Transverse colon (tissue), 4 donors: ENCODE measurements around the gene TNS3. TPM values are rescaled to one million over a fixed set of nuclear protein-coding genes. Genes with fewer than 3 reads are reported as not detected.

ENCODE experiments used
- DNase-seq: peaks from one replicate; pipeline ENCODE4 v3.0.0-alpha.2; 2019
- H3K27ac ChIP-seq, 4 donors: fragments of 200-600 bp; sonication (generic); 2 replicates each; pipeline ENCODE4 v1.5.1; 2016 to 2018; ENCODE audit warnings: inconsistent platforms in 4 of 4
- H3K27me3 ChIP-seq: fragments of 200-600 bp; sonication (generic); 2 replicates; pipeline ENCODE4 v1.5.1; 2017; ENCODE audit warnings: inconsistent platforms
- H3K36me3 ChIP-seq, 4 donors: fragments of 200-600 bp; sonication (generic); 2 replicates each; pipeline ENCODE4 v1.5.1; 2017 to 2019; ENCODE audit warnings: inconsistent platforms in 4 of 4
- H3K4me1 ChIP-seq, 4 donors: fragments of 200-600 bp; sonication (generic); 2 replicates each; pipeline ENCODE4 v1.5.1; 2017 to 2020; ENCODE audit warnings: inconsistent platforms in 4 of 4
- H3K4me3 ChIP-seq, 4 donors: fragments of 200-600 bp; sonication (generic); 1 replicate in 1 of 4; 2 replicates in 3 of 4; pipeline versions ENCODE4 v1.5.1 to v1.6.1; 2017 to 2019; ENCODE audit warnings: inconsistent platforms in 4 of 4
- H3K9me3 ChIP-seq, 2 donors: fragments of 200-600 bp; sonication (generic); 2 replicates each; pipeline ENCODE4 v1.5.1; 2017 to 2019; ENCODE audit warnings: inconsistent platforms in 2 of 2
- EP300 ChIP-seq: sonication (generic); formaldehyde crosslinking; IDR thresholded peaks from one replicate; pipeline ENCODE4 v1.6.1; 2017; ENCODE audit warnings: antibody characterized with exemption, low read depth
- POLR2A ChIP-seq: fragments of 450-650 bp; IDR thresholded peaks from one replicate; pipeline ENCODE4 v1.6.1; 2016; ENCODE audit warnings: antibody characterized with exemption, mild to moderate bottlenecking, moderate library complexity
- POLR2AphosphoS5 ChIP-seq, 3 donors: sonication (generic); formaldehyde crosslinking; IDR thresholded peaks; one replicate each; pipeline ENCODE4 v1.6.1; 2016; ENCODE audit warnings: antibody characterized with exemption in 3 of 3
- WGBS, 2 donors: methylation state at CpG; one replicate each; pipeline ENCODE4 v1.1.5; 2018; ENCODE audit warnings: low coverage in 1 of 2; 5-methylcytosine and 5-hydroxymethylcytosine counted together
- in situ Hi-C, 4 donors: fragments of 200-750 bp; cut with MboI; loops; one replicate each; pipeline versions ENCODE4 v1.15.0 to v1.15.1; 2017; ENCODE audit warnings: low sequenced_read_pairs in 3 of 4, low pct_ligation_motif_present in 1 of 4, low pct_unique_long_range_greater_than_20kb in 1 of 4
- intact Hi-C: fragments of 100-400 bp; cut with DNase I; formaldehyde crosslinking; loops from one replicate; pipeline ENCODE4 v1.15.1; 2023; ENCODE audit warnings: low total_unique reads
- total RNA-seq, 4 donors: library from RNA; depleted of rRNA; stranded (reverse); fragments of >200 nt; gene quantifications; one replicate each; pipeline ENCODE4 v1.1.0, GENCODE V29; 2016
- TF ChIP-seq, protein P1 (sequence below), 5 experiments: fragments of 200-600 bp in 3 of 5; fragments of 450-650 bp in 2 of 5; sonication (generic) in 3 of 5; IDR thresholded peaks; 1 replicate in 2 of 5; 2 replicates in 3 of 5; pipeline ENCODE4 v1.5.1; 2016 to 2017; ENCODE audit warnings: antibody characterized with exemption in 5 of 5, inconsistent platforms in 3 of 5, mild to moderate bottlenecking in 2 of 5, moderate library complexity in 1 of 5

TNS3 gene
- total RNA-seq, 4 donors from 2014 or later: 58.5 to 104 (median 72.7) TPM

DNA sequence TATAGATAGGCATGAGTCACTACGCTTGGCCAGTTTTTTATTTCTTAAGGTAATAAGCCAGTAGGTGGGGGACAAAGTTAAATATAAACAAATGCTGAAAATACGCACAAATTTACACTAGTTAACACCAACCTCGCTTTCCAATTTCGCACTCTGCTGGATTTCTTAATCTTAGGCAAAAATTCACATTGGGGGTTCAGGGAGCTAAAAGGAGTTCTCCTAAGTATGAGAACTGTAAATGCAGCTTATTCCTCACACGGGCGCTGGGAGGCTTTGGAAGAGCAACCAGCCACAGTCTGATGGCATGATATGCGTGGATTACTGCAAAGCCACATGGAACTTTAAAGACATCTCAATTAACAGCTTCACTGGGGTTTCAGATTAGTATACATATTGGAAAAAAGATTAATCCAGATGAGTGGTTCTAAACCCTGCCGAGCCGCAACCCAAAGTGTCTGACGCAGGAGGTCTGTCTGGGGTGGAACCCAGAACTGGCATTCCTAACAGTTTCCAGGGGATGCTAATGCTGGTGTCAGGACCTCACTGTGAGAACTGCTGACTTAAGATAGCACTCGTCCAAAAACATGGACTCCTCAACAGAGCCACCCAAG is 16.2 kb downstream of the TNS3 start:
- Histone ChIP-seq H3K4me3 (no peak overlapping the region), H3K9me3 (no peaks in the 10 kb centered on the region), H3K27me3 (no peaks in the 10 kb centered on the region), H3K27ac (no peak overlapping the region), H3K4me1 (peaks cover 6 to 15% (median 10%) of the 10 kb centered on the region in 4 donors), H3K36me3 (no peaks in the 10 kb centered on the region)
- in situ Hi-C loops (no loop called here), intact Hi-C loops (no loop called here)
- TF ChIP-seq POLR2A (no peak), POLR2AphosphoS5 (IDR thresholded peaks at IDR 0.05) (no peak), EP300 (no peak)
- TF ChIP-seq, protein P1, sequence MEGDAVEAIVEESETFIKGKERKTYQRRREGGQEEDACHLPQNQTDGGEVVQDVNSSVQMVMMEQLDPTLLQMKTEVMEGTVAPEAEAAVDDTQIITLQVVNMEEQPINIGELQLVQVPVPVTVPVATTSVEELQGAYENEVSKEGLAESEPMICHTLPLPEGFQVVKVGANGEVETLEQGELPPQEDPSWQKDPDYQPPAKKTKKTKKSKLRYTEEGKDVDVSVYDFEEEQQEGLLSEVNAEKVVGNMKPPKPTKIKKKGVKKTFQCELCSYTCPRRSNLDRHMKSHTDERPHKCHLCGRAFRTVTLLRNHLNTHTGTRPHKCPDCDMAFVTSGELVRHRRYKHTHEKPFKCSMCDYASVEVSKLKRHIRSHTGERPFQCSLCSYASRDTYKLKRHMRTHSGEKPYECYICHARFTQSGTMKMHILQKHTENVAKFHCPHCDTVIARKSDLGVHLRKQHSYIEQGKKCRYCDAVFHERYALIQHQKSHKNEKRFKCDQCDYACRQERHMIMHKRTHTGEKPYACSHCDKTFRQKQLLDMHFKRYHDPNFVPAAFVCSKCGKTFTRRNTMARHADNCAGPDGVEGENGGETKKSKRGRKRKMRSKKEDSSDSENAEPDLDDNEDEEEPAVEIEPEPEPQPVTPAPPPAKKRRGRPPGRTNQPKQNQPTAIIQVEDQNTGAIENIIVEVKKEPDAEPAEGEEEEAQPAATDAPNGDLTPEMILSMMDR (IDR thresholded peaks at IDR 0.05): no peak
- DNase-seq: no peak
- WGBS, 2 donors: 86 to 96% methylated on average over 6 to 11 of the region's 11 CpGs

DNA sequence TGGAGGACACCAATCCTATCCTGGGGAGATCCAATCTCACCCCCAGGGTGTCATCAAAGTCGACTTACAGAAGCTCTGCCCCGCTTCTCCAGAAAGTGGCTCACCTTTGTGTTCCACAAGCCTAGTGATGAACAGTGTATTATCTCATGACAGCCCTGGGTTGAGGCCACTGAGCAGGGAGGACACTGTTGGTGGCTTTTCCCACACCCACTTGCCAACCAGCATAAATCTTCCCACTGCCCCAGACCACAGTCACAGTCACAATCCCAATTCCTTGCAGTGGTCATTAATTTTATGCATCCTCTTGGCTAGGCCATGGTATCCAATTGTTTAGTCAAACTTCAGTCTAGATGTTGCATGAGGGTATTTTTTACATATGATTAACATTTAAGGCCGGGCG is 18.4 kb downstream of the TNS3 start:
- no peaks in the 10 kb centered on the region for H3K27me3 ChIP-seq
- H3K9me3 ChIP-seq: no peaks in the 10 kb centered on the region
- 99% methylated on average over 4 of the region's 4 CpGs; no CpG with 5 or more reads in 1 of the 2 donors for WGBS, 2 donors
- intact Hi-C loops: no loop called here
- in situ Hi-C loops: no loop called here
- DNase-seq: no peak
- no peak overlapping the region for H3K4me3 ChIP-seq
- H3K27ac ChIP-seq: no peak overlapping the region
- peaks cover 0 to 5% (median under 1%) of the 10 kb centered on the region in 4 donors for H3K4me1 ChIP-seq
- TF ChIP-seq EP300: no peak
- TF ChIP-seq POLR2AphosphoS5 (IDR thresholded peaks at IDR 0.05): no peak
- TF ChIP-seq, protein P1 (IDR thresholded peaks at IDR 0.05): no peak
- TF ChIP-seq POLR2A: no peak
- no peaks in the 10 kb centered on the region for H3K36me3 ChIP-seq

DNA sequence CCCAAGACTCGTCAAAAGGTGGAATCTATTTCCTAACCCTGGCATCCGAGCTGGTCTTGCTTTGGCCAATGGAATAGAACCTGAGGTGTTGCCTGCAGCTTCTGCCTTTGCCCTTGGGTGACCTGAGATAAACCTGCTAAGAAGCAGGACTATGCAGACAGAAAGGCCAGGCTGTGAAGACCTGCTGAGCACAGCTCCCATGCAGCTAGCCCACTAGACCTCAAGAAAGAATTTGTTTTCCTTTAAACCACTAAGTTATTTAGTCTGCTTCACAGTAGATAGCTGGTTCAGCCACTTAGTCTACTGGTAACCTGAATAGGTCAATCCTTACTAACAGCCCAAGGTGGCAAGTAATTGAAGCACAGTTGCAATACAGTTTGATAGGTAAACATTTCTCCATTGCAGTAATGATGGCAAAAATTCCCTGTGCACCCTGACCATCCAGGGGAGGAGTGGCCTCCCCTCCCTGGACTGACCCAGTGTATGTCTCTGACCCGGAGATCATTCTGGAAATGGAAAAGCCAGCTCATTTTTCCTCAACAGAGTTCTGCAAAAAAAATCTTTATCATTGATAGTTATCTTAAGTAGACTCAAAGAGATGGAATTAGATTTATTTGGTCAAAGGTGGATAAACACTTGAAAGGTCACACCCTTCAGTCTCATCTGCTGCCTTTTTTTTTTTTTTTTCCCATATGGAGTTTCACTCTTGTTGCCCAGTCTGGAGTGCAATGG is 20.0 kb downstream of the TNS3 start:
- WGBS, 2 donors: 79 to 94% methylated on average over 2 to 3 of the region's 3 CpGs
- H3K27ac ChIP-seq: no peak overlapping the region
- no peaks in the 10 kb centered on the region for H3K36me3 ChIP-seq
- H3K4me1 ChIP-seq: peaks cover 3 to 19% (median 12%) of the 10 kb centered on the region in 4 donors
- intact Hi-C loops (no loop called here), in situ Hi-C loops (no loop called here)
- DNase-seq: no peak
- TF ChIP-seq POLR2A (no peak), POLR2AphosphoS5 (IDR thresholded peaks at IDR 0.05) (no peak), EP300 (no peak)
- TF ChIP-seq, protein P1 (IDR thresholded peaks at IDR 0.05): no peak
- no peaks in the 10 kb centered on the region for H3K9me3 ChIP-seq
- no peak overlapping the region for H3K4me3 ChIP-seq
- H3K27me3 ChIP-seq: no peaks in the 10 kb centered on the region

DNA sequence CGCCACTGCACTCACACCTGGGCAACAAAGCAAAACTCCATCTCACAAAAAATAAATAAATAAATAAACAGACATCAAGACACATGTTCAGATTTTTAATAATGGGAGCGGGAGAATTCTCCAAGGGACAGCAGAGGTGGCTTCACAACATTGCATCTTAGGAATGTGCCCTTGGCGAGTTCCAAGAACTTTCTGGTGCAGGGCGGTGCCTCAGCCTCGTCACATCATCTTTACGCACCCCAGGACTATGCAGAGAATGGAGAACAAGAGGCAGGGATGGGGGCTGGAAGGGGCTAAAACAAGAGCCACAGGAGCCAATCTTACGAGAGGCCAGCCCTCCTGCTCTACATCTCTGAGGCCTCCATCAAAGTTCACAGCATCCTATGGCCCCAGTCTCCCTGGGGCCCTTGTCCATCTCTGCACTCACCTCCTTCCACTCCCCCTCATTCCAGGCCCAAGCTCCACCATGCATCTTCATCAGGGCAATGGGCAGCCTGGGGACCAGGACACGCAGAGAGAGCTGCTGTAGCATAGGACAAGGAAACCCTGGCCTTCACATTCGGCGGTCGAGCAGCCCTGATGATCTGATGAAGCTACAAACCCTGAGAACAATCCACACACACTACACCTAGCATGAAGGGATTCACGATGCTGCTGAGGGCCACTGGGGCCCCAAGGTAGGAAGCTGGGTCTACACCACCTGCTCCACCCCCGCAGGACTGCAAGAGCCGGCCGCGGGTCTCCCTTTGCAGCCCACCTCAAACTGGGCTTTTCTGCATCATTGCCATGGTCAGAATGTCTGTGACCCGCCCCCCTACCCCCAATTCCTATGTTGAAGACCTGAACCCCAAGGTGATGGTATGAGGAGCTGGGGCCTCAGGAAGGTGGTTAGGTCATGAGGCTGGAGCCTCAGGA is 22.3 kb downstream of the TNS3 start:
- H3K27ac ChIP-seq: no peak overlapping the region
- DNase-seq: no peak
- H3K9me3 ChIP-seq: no peaks in the 10 kb centered on the region
- WGBS, 2 donors: 93 to 97% methylated on average over 7 to 17 of the region's 17 CpGs
- TF ChIP-seq POLR2AphosphoS5 (IDR thresholded peaks at IDR 0.05): no peak
- TF ChIP-seq EP300: no peak
- TF ChIP-seq, protein P1 (IDR thresholded peaks at IDR 0.05): no peak
- no peak for TF ChIP-seq POLR2A
- no peaks in the 10 kb centered on the region for H3K27me3 ChIP-seq
- no peak overlapping the region for H3K4me3 ChIP-seq
- peaks cover 3 to 19% (median 12%) of the 10 kb centered on the region in 4 donors for H3K4me1 ChIP-seq
- in situ Hi-C loops: no loop called here
- H3K36me3 ChIP-seq: no peaks in the 10 kb centered on the region
- intact Hi-C loops: no loop called here
